ENCODE measurements around the gene KRTAP26-1. TPM values are rescaled to one million over a fixed set of nuclear protein-coding genes. Genes with fewer than 3 reads are reported as not detected.

KRTAP26-1 gene
- total RNA-seq, 2 experiments from 2014 or later, result not detected

DNA sequence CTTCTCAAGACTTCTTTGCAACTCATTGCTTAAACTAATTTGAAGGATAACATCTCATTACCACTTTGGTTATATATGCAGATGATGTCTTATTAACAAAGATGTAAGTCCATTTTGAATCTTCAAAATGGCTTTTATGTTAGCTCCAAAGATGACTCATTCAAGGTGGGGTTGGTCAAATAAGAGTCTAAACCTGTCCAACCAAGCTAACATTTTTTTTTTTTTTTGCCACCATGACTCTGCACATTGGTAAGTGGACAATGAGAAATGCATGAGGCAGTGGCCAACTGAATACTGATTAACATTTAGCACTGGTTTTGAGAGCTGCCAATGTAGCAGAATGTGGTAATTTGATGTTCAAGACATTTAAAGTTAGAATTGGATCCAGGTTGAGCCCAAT is 17.7 kb upstream of the KRTAP26-1 start:
- no peaks in the 10 kb centered on the region for H3K9me3 Mint-ChIP-seq
- Histone ChIP-seq H3K4me1 (ENCODE audit: insufficient read depth, low read length) (no peaks in the 10 kb centered on the region), H3K9me3 (ENCODE audit: control insufficient read depth in 1 of 2, insufficient read depth in 1 of 2, low read length in 2 of 2) (no peaks in the 10 kb centered on the region), H3K27ac (ENCODE audit: low read depth in 1 of 2, low read length in 2 of 2) (no peak overlapping the region), H3K27me3 (ENCODE audit: control insufficient read depth in 1 of 2, insufficient read depth in 2 of 2, low read length in 2 of 2) (no peaks in the 10 kb centered on the region), H3K4me3 (ENCODE audit: low read length) (no peak overlapping the region), H3K36me3 (ENCODE audit: insufficient read depth, low read length) (no peaks in the 10 kb centered on the region)
- no peak overlapping the region for H3K27ac Mint-ChIP-seq
- POLR2A ChIA-PET, result no interaction called here
- peaks cover 5% of the 10 kb centered on the region for H3K27me3 Mint-ChIP-seq
- ATAC-seq (ENCODE audit: poor library complexity) (no peak), DNase-seq (no peak)
- TF ChIP-seq, protein P1, sequence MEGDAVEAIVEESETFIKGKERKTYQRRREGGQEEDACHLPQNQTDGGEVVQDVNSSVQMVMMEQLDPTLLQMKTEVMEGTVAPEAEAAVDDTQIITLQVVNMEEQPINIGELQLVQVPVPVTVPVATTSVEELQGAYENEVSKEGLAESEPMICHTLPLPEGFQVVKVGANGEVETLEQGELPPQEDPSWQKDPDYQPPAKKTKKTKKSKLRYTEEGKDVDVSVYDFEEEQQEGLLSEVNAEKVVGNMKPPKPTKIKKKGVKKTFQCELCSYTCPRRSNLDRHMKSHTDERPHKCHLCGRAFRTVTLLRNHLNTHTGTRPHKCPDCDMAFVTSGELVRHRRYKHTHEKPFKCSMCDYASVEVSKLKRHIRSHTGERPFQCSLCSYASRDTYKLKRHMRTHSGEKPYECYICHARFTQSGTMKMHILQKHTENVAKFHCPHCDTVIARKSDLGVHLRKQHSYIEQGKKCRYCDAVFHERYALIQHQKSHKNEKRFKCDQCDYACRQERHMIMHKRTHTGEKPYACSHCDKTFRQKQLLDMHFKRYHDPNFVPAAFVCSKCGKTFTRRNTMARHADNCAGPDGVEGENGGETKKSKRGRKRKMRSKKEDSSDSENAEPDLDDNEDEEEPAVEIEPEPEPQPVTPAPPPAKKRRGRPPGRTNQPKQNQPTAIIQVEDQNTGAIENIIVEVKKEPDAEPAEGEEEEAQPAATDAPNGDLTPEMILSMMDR (IDR thresholded peaks at IDR 0.05), result no peak
- no peak overlapping the region for H3K4me3 Mint-ChIP-seq
- CTCF ChIA-PET, result no interaction called here
- intact Hi-C loops (cut with DNase I, micrococcal nuclease), result no loop called here
- no peaks in the 10 kb centered on the region for H3K36me3 Mint-ChIP-seq (ENCODE audit: low read depth)
- H3K4me1 Mint-ChIP-seq (ENCODE audit: low read depth), result no peaks in the 10 kb centered on the region

GRCh38 chr21:30337276-30337744 is 17.2 kb upstream of the KRTAP26-1 start, which contains the start of gene KRTAP27-1:
TSS of gene KRTAP27-1 (minus strand) at chr21:30337694. CDS start at chr21:30337668, 26 bp downstream.
- H3K36me3 ChIP-seq (ENCODE audit: insufficient read depth, low read length), result no peaks in the 10 kb centered on the region
- no peaks in the 10 kb centered on the region for H3K9me3 Mint-ChIP-seq
- H3K4me1 Mint-ChIP-seq (ENCODE audit: low read depth), result no peaks in the 10 kb centered on the region
- H3K36me3 Mint-ChIP-seq (ENCODE audit: low read depth), result no peaks in the 10 kb centered on the region
- H3K4me3 Mint-ChIP-seq, result no peak within 1 kb of the TSS
- no peak within 1 kb of the TSS for H3K4me3 ChIP-seq (ENCODE audit: low read length)
- no peak within 1 kb of the TSS for H3K27ac Mint-ChIP-seq
- H3K27ac ChIP-seq (ENCODE audit: low read depth in 1 of 2, low read length in 2 of 2), result no peak within 1 kb of the TSS
- H3K9me3 ChIP-seq (ENCODE audit: control insufficient read depth in 1 of 2, insufficient read depth in 1 of 2, low read length in 2 of 2), result no peaks in the 10 kb centered on the region
- H3K4me1 ChIP-seq (ENCODE audit: insufficient read depth, low read length), result no peaks in the 10 kb centered on the region
- H3K27me3 ChIP-seq (ENCODE audit: control insufficient read depth in 1 of 2, insufficient read depth in 2 of 2, low read length in 2 of 2), result no peaks in the 10 kb centered on the region
- ChIA-PET CTCF (no interaction called here), POLR2A (no interaction called here)
- TF ChIP-seq, protein P1 (IDR thresholded peaks at IDR 0.05), result no peak
- DNase-seq (no peak), ATAC-seq (ENCODE audit: poor library complexity) (no peak)
- H3K27me3 Mint-ChIP-seq, result peaks cover 5% of the 10 kb centered on the region
- intact Hi-C loops (cut with DNase I, micrococcal nuclease), result no loop called here

GRCh38 chr21:30336596-30336995 is 16.5 kb upstream of the KRTAP26-1 start:
- H3K36me3 Mint-ChIP-seq (ENCODE audit: low read depth), result no peaks in the 10 kb centered on the region
- no peak overlapping the region for H3K4me3 ChIP-seq (ENCODE audit: low read length)
- H3K4me1 Mint-ChIP-seq (ENCODE audit: low read depth), result no peaks in the 10 kb centered on the region
- no peaks in the 10 kb centered on the region for H3K4me1 ChIP-seq (ENCODE audit: insufficient read depth, low read length)
- TF ChIP-seq, protein P1 (IDR thresholded peaks at IDR 0.05), result no peak
- no peaks in the 10 kb centered on the region for H3K36me3 ChIP-seq (ENCODE audit: insufficient read depth, low read length)
- H3K27me3 Mint-ChIP-seq, result no peaks in the 10 kb centered on the region
- POLR2A ChIA-PET, result no interaction called here
- no peak overlapping the region for H3K27ac Mint-ChIP-seq
- DNase-seq (no peak), ATAC-seq (ENCODE audit: poor library complexity) (no peak)
- no peaks in the 10 kb centered on the region for H3K9me3 Mint-ChIP-seq
- no peak overlapping the region for H3K27ac ChIP-seq (ENCODE audit: low read depth in 1 of 2, low read length in 2 of 2)
- CTCF ChIA-PET, result no interaction called here
- intact Hi-C loops (cut with DNase I, micrococcal nuclease), result no loop called here
- H3K4me3 Mint-ChIP-seq, result no peak overlapping the region
- H3K27me3 ChIP-seq (ENCODE audit: control insufficient read depth in 1 of 2, insufficient read depth in 2 of 2, low read length in 2 of 2), result no peaks in the 10 kb centered on the region
- no peaks in the 10 kb centered on the region for H3K9me3 ChIP-seq (ENCODE audit: control insufficient read depth in 1 of 2, insufficient read depth in 1 of 2, low read length in 2 of 2)
